Neutrophil (primary cell): ENCODE data around the gene B3GNT5.

ENCODE experiments used
- H3K27ac ChIP-seq: fragments of 200-600 bp; sonication (generic); 2 replicates; pipeline ENCODE4 v1.5.1; 2016; ENCODE audit warnings: mild to moderate bottlenecking, moderate library complexity
- H3K27me3 ChIP-seq: fragments of 200-600 bp; sonication (generic); 2 replicates; pipeline ENCODE4 v1.6.0; 2016; ENCODE audit warnings: mild to moderate bottlenecking
- H3K36me3 ChIP-seq: fragments of 200-600 bp; sonication (generic); 2 replicates; pipeline ENCODE4 v1.5.1; 2017
- H3K4me1 ChIP-seq, 2 experiments: fragments of 200-600 bp in 1 of 2; sonication (generic) in 1 of 2; 1 replicate in 1 of 2; 2 replicates in 1 of 2; pipeline versions ENCODE4 v1.5.1 to v1.6.1; 2013 to 2016; ENCODE audit warnings: low read depth in 1 of 2, low read length in 1 of 2, mild to moderate bottlenecking in 1 of 2, moderate library complexity in 1 of 2; ENCODE audit not compliant: control insufficient read depth in 1 of 2, insufficient read depth in 1 of 2
- H3K4me3 ChIP-seq, 2 experiments: fragments of 200-600 bp in 1 of 2; sonication (generic) in 1 of 2; 1 replicate in 1 of 2; 2 replicates in 1 of 2; pipeline ENCODE4 v1.5.1; 2013 to 2016; ENCODE audit warnings: low read depth in 1 of 2, low read length in 1 of 2, mild to moderate bottlenecking in 1 of 2, moderate library complexity in 1 of 2
- H3K9me3 ChIP-seq: fragments of 200-600 bp; sonication (generic); 2 replicates; pipeline ENCODE4 v1.5.1; 2016
- CTCF ChIP-seq: fragments of 200-600 bp; sonication (generic); IDR thresholded peaks from 2 replicates; pipeline ENCODE4 v1.5.1; 2016; ENCODE audit warnings: antibody characterized with exemption

The B3GNT5 gene

GRCh38 chr3:183266454-183266853 is 13.4 kb downstream of the B3GNT5 start:
- H3K27me3 ChIP-seq, result no peaks in the 10 kb centered on the region
- no peaks in the 10 kb centered on the region for H3K9me3 ChIP-seq
- no peak overlapping the region for H3K4me3 ChIP-seq
- no peak for TF ChIP-seq CTCF
- H3K36me3 ChIP-seq, result peaks cover 16% of the 10 kb centered on the region
- H3K27ac ChIP-seq, result no peak overlapping the region
- H3K4me1 ChIP-seq, result peaks cover 24 to 31% of the 10 kb centered on the region in 2 experiments

DNA sequence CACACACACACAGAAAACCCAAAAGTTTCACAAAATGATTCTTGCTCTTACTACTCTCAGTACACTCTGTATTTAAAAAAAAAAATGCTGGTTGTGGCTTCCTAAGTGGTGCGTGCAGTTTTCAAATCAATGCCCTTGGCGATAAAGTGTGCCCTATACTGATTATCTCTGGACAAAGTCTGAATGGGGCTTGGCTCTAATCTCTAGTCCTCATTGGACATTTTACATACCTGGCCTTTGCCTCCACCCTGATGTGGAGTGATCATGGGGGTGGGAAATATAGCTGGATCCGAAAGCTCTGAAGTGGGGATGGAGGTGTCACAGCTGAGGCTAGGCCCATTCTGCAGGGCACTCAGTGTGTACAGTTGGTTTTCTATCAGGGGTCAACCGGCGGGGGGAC is 14.1 kb downstream of the B3GNT5 start:
- H3K4me3 ChIP-seq, result no peak overlapping the region
- H3K4me1 ChIP-seq, result peaks cover 24 to 31% of the 10 kb centered on the region in 2 experiments
- peaks cover 16% of the 10 kb centered on the region for H3K36me3 ChIP-seq
- no peaks in the 10 kb centered on the region for H3K27me3 ChIP-seq
- no peak overlapping the region for H3K27ac ChIP-seq
- TF ChIP-seq CTCF, result no peak
- H3K9me3 ChIP-seq, result no peaks in the 10 kb centered on the region

DNA sequence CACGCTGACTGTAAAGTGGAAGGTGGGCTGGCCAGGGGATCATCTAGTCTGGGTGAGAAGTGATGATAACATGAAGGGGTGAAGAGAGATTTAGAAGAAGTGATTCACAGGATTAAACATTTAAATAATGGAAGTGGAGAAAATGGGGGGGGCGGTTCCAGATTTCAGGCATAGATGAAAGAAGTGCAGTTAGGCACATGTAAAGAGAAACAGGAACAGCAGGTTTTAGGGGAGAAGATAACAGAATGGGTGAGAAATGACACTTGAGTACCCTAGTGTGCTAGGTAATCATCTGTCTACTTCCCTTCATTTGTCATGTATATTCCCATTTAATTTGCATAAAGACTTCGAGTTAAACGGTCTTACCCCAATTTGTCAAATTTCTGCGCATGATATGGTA is 15.3 kb downstream of the B3GNT5 start:
- no peak for TF ChIP-seq CTCF
- Histone ChIP-seq H3K4me3 (no peak overlapping the region), H3K36me3 (peaks cover 16% of the 10 kb centered on the region), H3K27me3 (no peaks in the 10 kb centered on the region), H3K27ac (no peak overlapping the region), H3K4me1 (peaks cover 28 to 29% of the 10 kb centered on the region in 2 experiments), H3K9me3 (no peaks in the 10 kb centered on the region)

DNA sequence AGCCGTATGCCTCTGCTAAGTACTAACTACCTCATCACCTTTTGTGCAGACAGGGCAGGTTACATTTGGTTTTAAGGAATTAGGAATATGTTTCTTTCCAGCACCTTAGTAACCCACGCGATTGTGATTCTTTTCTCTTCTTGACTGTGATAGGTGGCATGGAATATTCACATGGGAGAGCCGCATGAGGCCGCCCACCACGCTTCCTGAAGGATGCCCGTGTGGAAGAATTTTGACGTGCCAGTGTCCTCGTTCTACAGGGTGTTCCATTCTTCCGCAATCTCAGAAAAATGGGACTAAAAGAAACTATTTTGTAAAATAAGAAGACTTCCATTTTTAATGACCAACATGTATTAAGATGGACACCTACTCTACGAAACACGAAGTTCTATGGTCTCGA is 16.3 kb downstream of the B3GNT5 start:
- Histone ChIP-seq H3K27ac (no peak overlapping the region), H3K4me1 (peaks cover 25% of the 10 kb centered on the region in 2 experiments), H3K36me3 (peaks cover 16% of the 10 kb centered on the region), H3K27me3 (no peaks in the 10 kb centered on the region), H3K9me3 (no peaks in the 10 kb centered on the region), H3K4me3 (no peak overlapping the region)
- no peak for TF ChIP-seq CTCF

GRCh38 chr3:183270344-183270743 is 17.3 kb downstream of the B3GNT5 start:
- H3K36me3 ChIP-seq, result peaks cover 16% of the 10 kb centered on the region
- H3K27ac ChIP-seq, result no peak overlapping the region
- H3K4me3 ChIP-seq, result no peak overlapping the region
- peaks cover 22 to 25% of the 10 kb centered on the region in 2 experiments for H3K4me1 ChIP-seq
- no peaks in the 10 kb centered on the region for H3K9me3 ChIP-seq
- no peaks in the 10 kb centered on the region for H3K27me3 ChIP-seq
- TF ChIP-seq CTCF, result no peak

GRCh38 chr3:183272142-183272541 is 19.1 kb downstream of the B3GNT5 start:
- no peak for TF ChIP-seq CTCF
- Histone ChIP-seq H3K4me3 (no peak overlapping the region), H3K27me3 (no peaks in the 10 kb centered on the region), H3K4me1 (peaks cover 20 to 28% of the 10 kb centered on the region in 2 experiments), H3K36me3 (peaks cover 16% of the 10 kb centered on the region), H3K9me3 (no peaks in the 10 kb centered on the region), H3K27ac (peak overlapping the region; percentile 48)
